Hepatocyte (in vitro differentiated cells): ENCODE data around the gene DIP2B. TPM values are rescaled to one million over a fixed set of nuclear protein-coding genes. Genes with fewer than 3 reads are reported as not detected.

ENCODE experiments used
- DNase-seq: peaks from one replicate; pipeline ENCODE4 v3.0.0-alpha.2; 2016; ENCODE audit warnings: low spot score
- H2AFZ ChIP-seq: fragments of 200-600 bp; sonication (generic); 2 replicates; pipeline ENCODE4 v1.6.0; 2016; ENCODE audit warnings: antibody characterized with exemption, mild to moderate bottlenecking
- H3K27ac ChIP-seq: fragments of 200-600 bp; sonication (generic); 2 replicates; pipeline ENCODE4 v1.5.1; 2016; ENCODE audit warnings: mild to moderate bottlenecking
- H3K27me3 ChIP-seq: fragments of 200-600 bp; sonication (generic); 2 replicates; pipeline ENCODE4 v1.6.1; 2016
- H3K36me3 ChIP-seq: fragments of 200-600 bp; sonication (generic); replicated peaks from 2 replicates; pipeline ENCODE4 v1.5.1; 2016; ENCODE audit warnings: low read depth; ENCODE audit not compliant: insufficient read depth
- H3K4me1 ChIP-seq: fragments of 200-600 bp; sonication (generic); 2 replicates; pipeline ENCODE4 v1.5.1; 2016; ENCODE audit warnings: mild to moderate bottlenecking, moderate library complexity; ENCODE audit not compliant: insufficient read depth
- H3K4me2 ChIP-seq: fragments of 200-600 bp; sonication (generic); 2 replicates; pipeline ENCODE4 v1.6.0; 2016
- H3K4me3 ChIP-seq: fragments of 200-600 bp; sonication (generic); 2 replicates; pipeline ENCODE4 v1.5.1; 2016; ENCODE audit warnings: mild to moderate bottlenecking
- H3K79me2 ChIP-seq: fragments of 200-600 bp; sonication (generic); 2 replicates; pipeline ENCODE4 v1.6.0; 2017; ENCODE audit warnings: mild to moderate bottlenecking
- H3K9me2 ChIP-seq: fragments of 200-600 bp; sonication (generic); replicated peaks from 2 replicates; pipeline ENCODE4 v1.6.0; 2017; ENCODE audit warnings: mild to moderate bottlenecking; ENCODE audit not compliant: insufficient read depth
- H3K9me3 ChIP-seq: fragments of 200-600 bp; sonication (generic); 2 replicates; pipeline ENCODE4 v1.5.1; 2016; ENCODE audit warnings: low read depth, mild to moderate bottlenecking
- H4K20me1 ChIP-seq: fragments of 200-600 bp; sonication (generic); 2 replicates; pipeline ENCODE4 v1.6.0; 2016; ENCODE audit warnings: mild to moderate bottlenecking; ENCODE audit not compliant: insufficient read depth, poor library complexity, severe bottlenecking
- EZH2 ChIP-seq: fragments of 200-600 bp; sonication (generic); IDR thresholded peaks from 2 replicates; pipeline ENCODE4 v1.6.1; 2016; ENCODE audit warnings: antibody characterized with exemption, mild to moderate bottlenecking, borderline replicate concordance
- EZH2phosphoT487 ChIP-seq: fragments of 200-600 bp; sonication (generic); IDR thresholded peaks from one replicate; pipeline ENCODE4 v1.6.1; 2018; ENCODE audit warnings: antibody characterized with exemption, mild to moderate bottlenecking, low read depth, moderate library complexity; ENCODE audit not compliant: unreplicated experiment, severe bottlenecking
- WGBS: methylation state at CpG from one replicate; pipeline ENCODE4 v1.1.6; 2016; ENCODE audit warnings: low lambda C conversion rate; ENCODE audit errors: missing lambda C conversion rate; 5-methylcytosine and 5-hydroxymethylcytosine counted together
- polyA plus RNA-seq: library from polyadenylated mRNA; unstranded; fragments of >200 nt; fragmentation: Nextera tagmentation; extraction: Ambion mirVana; gene quantifications from 2 replicates; pipeline ENCODE4 v1.2.1, GENCODE V29; 2016
- total RNA-seq: library from RNA; depleted of rRNA; stranded (reverse); fragments of >200 nt; gene quantifications from 2 replicates; pipeline ENCODE4 v1.2.3, GENCODE V29; 2014
- TF ChIP-seq, protein P1 (sequence below): fragments of 200-600 bp; sonication (generic); IDR thresholded peaks from 2 replicates; pipeline ENCODE4 v1.5.1; 2016; ENCODE audit warnings: antibody characterized with exemption, mild to moderate bottlenecking; ENCODE audit not compliant: poor library complexity

Gene DIP2B
- total and polyA plus RNA-seq, 2 experiments from 2014 or later: 10.5 to 31.8 TPM

DNA sequence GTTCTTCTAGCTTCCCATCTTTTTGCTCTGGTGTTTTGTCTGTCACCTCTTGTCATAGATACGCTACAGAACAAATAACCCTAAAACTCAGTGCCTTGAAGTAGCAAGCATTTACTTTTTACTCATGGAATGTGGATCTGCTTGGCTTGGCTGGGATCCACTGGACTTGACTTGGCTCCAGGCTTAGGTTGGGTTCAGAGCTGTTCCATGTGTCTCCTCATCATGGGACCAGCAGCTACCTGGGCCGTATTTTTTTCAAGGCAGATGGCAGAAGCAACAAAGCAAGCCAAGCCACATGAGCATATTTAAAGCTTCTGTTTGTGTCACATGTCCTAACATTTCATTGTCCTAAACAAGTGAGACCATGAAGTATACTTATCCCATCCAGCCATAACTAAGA is 210.4 kb downstream of the DIP2B start:
- Histone ChIP-seq H3K27ac (no peak overlapping the region), H3K9me2 (no peaks in the 10 kb centered on the region), H4K20me1 (no peaks in the 10 kb centered on the region), H3K79me2 (no peaks in the 10 kb centered on the region), H3K27me3 (no peaks in the 10 kb centered on the region), H3K36me3 (no peaks in the 10 kb centered on the region), H3K4me1 (no peaks in the 10 kb centered on the region), H3K4me2 (no peak overlapping the region), H2AFZ (no peak overlapping the region), H3K4me3 (no peak overlapping the region), H3K9me3 (no peaks in the 10 kb centered on the region)
- TF ChIP-seq EZH2phosphoT487: no peak
- TF ChIP-seq EZH2: no peak
- TF ChIP-seq, protein P1, sequence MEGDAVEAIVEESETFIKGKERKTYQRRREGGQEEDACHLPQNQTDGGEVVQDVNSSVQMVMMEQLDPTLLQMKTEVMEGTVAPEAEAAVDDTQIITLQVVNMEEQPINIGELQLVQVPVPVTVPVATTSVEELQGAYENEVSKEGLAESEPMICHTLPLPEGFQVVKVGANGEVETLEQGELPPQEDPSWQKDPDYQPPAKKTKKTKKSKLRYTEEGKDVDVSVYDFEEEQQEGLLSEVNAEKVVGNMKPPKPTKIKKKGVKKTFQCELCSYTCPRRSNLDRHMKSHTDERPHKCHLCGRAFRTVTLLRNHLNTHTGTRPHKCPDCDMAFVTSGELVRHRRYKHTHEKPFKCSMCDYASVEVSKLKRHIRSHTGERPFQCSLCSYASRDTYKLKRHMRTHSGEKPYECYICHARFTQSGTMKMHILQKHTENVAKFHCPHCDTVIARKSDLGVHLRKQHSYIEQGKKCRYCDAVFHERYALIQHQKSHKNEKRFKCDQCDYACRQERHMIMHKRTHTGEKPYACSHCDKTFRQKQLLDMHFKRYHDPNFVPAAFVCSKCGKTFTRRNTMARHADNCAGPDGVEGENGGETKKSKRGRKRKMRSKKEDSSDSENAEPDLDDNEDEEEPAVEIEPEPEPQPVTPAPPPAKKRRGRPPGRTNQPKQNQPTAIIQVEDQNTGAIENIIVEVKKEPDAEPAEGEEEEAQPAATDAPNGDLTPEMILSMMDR: no peak
- WGBS: 96% methylated on average over 2 of the region's 2 CpGs
- DNase-seq: no peak

DNA sequence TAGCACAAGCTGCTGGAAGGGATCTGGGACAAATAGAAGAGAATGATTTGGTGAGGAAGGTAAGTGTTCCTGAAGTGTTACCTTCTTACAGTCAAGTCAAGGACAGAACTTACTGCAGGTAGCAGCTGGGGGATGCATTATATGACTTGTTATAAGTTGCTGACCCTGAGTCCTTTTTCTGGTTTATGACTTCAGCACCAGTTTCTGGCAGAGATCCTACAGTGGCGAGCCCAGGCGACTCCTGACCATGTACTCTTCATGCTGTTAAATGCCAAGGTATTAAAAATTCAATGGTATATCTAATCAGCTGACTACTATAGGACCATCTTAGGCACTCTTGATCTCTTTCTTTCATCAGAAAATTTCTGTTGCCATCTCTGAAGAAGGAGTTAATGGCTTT is 214.0 kb downstream of the DIP2B start:
- H4K20me1 ChIP-seq: no peaks in the 10 kb centered on the region
- WGBS: 96% methylated on average over 2 of the region's 2 CpGs
- TF ChIP-seq, protein P1: no peak
- TF ChIP-seq EZH2phosphoT487 (no peak), EZH2 (no peak)
- no peaks in the 10 kb centered on the region for H3K9me3 ChIP-seq
- no peaks in the 10 kb centered on the region for H3K4me1 ChIP-seq
- no peaks in the 10 kb centered on the region for H3K9me2 ChIP-seq
- no peak overlapping the region for H3K4me2 ChIP-seq
- no peaks in the 10 kb centered on the region for H3K27me3 ChIP-seq
- no peak overlapping the region for H3K4me3 ChIP-seq
- H3K27ac ChIP-seq: no peak overlapping the region
- DNase-seq: no peak
- no peaks in the 10 kb centered on the region for H3K79me2 ChIP-seq
- no peak overlapping the region for H2AFZ ChIP-seq
- no peaks in the 10 kb centered on the region for H3K36me3 ChIP-seq

GRCh38 chr12:50720085-50720484 is 215.3 kb downstream of the DIP2B start:
- Histone ChIP-seq H3K79me2 (no peaks in the 10 kb centered on the region), H4K20me1 (no peaks in the 10 kb centered on the region), H2AFZ (no peak overlapping the region), H3K27me3 (no peaks in the 10 kb centered on the region), H3K27ac (no peak overlapping the region), H3K4me2 (no peak overlapping the region), H3K36me3 (no peaks in the 10 kb centered on the region), H3K9me3 (no peaks in the 10 kb centered on the region), H3K4me3 (no peak overlapping the region), H3K4me1 (no peaks in the 10 kb centered on the region), H3K9me2 (no peaks in the 10 kb centered on the region)
- WGBS: 92% methylated on average over 3 of the region's 3 CpGs
- no peak for DNase-seq
- TF ChIP-seq, protein P1: no peak
- TF ChIP-seq EZH2phosphoT487 (no peak), EZH2 (no peak)

GRCh38 chr12:50720501-50720900 is 215.7 kb downstream of the DIP2B start:
- Histone ChIP-seq H2AFZ (no peak overlapping the region), H3K27me3 (no peaks in the 10 kb centered on the region), H3K4me3 (no peak overlapping the region), H4K20me1 (no peaks in the 10 kb centered on the region), H3K79me2 (no peaks in the 10 kb centered on the region), H3K9me2 (no peaks in the 10 kb centered on the region), H3K4me1 (no peaks in the 10 kb centered on the region), H3K36me3 (no peaks in the 10 kb centered on the region), H3K4me2 (no peak overlapping the region), H3K9me3 (no peaks in the 10 kb centered on the region), H3K27ac (no peak overlapping the region)
- WGBS: 85% methylated on average over 5 of the region's 5 CpGs
- DNase-seq: no peak
- TF ChIP-seq, protein P1: no peak
- TF ChIP-seq EZH2phosphoT487 (no peak), EZH2 (no peak)
